Mucosa of descending colon (tissue), 3 donors: ENCODE measurements around the gene ZSCAN18. TPM values are rescaled to one million over a fixed set of nuclear protein-coding genes. Genes with fewer than 3 reads are reported as not detected.

Experiments used
- ATAC-seq: fragments of 200-7000 bp; cut with Tn5 transposase; one replicate; pipeline ENCODE4 v1.9.1; 2020; ENCODE audit warnings: mild to moderate bottlenecking, moderate library complexity
- DNase-seq, 3 donors: peaks; one replicate each; pipeline ENCODE4 v3.0.0-alpha.2; 2020
- H3K36me3 ChIP-seq: fragments of 200-600 bp; one replicate; pipeline ENCODE4 v1.8.0; 2021; ENCODE audit warnings: low read depth, mild to moderate bottlenecking
- H3K4me1 ChIP-seq: fragments of 200-600 bp; one replicate; pipeline ENCODE4 v1.8.0; 2021; ENCODE audit warnings: low read depth, mild to moderate bottlenecking
- H3K4me3 ChIP-seq: fragments of 200-600 bp; one replicate; pipeline ENCODE4 v1.8.0; 2021; ENCODE audit warnings: mild to moderate bottlenecking
- H3K9me3 ChIP-seq: fragments of 200-600 bp; one replicate; pipeline ENCODE4 v1.8.0; 2021; ENCODE audit warnings: mild to moderate bottlenecking
- CTCF ChIP-seq: fragments of 200-600 bp; IDR thresholded peaks from one replicate; pipeline ENCODE4 v1.8.0; 2022; ENCODE audit warnings: antibody characterized with exemption, mild to moderate bottlenecking
- intact Hi-C, 2 donors: fragments of 100-400 bp; cut with DNase I in 1 of 2; cut with micrococcal nuclease in 1 of 2; formaldehyde crosslinking; loops; one replicate each; pipeline versions ENCODE4 v1.11.0 to v1.11.1; 2022; cut with DNase I, micrococcal nuclease
- total RNA-seq, 3 donors: library from RNA; stranded (reverse); fragmentation: NEBNext Ultra II Directional in 2 of 3; extraction: Animal tissue kit (Norgen Biotek cat#: 25700) in 2 of 3; gene quantifications; one replicate each; pipeline versions ENCODE4 v1.2.1 to v1.2.4, GENCODE V29; 2021 to 2023
- donor health status: DM: no; HTN: no; CAD: no; lungs with moderate emphysema.
- donor health status: DM: no; HTN: no; CAD: no.
- donor health status: DM: no; HTN: yes; CAD: no.

Gene ZSCAN18
- total RNA-seq, 3 donors from 2014 or later: 17.9 to 69.5 (median 23.0) TPM

- Histone ChIP-seq H3K9me3 (peaks cover 32% of the 10 kb centered on the region), H3K4me3 (no peak overlapping the region), H3K36me3 (no peaks in the 10 kb centered on the region), H3K4me1 (no peaks in the 10 kb centered on the region)
- intact Hi-C loops: no loop called here
- no peak for TF ChIP-seq CTCF
- DNase-seq (no peak), ATAC-seq (no peak)
Observed at GRCh38 chr19:58034477-58034793, 63.6 kb downstream of the ZSCAN18 start.

Other genes starting within 250 kb of the ZSCAN18 start
- 10 to 100 TPM; 51.9 to 80.7 (median 61.0) TPM for gene ZNF587, start 248.4 kb downstream of the ZSCAN18 start, total RNA-seq
- 10 to 100 TPM in 2 of 3 donors, 1 to 10 TPM in 1; 9.1 to 24.5 (median 18.4) TPM for gene ZNF814, start 209.2 kb downstream of the ZSCAN18 start, total RNA-seq
- gene ZNF417, start 181.6 kb downstream of the ZSCAN18 start, total RNA-seq: 10 to 100 TPM; 12.3 to 19.9 (median 15.7) TPM
- 10 to 100 TPM in 1 of 3 donors, 1 to 10 TPM in 1, under 1 TPM in 1; 0.82 to 15.5 (median 4.1) TPM for gene ZNF418, start 162.8 kb downstream of the ZSCAN18 start, total RNA-seq
- 1 to 10 TPM; 3.0 to 7.1 (median 3.7) TPM for gene ZNF256, start 150.5 kb downstream of the ZSCAN18 start, total RNA-seq
- 1 to 10 TPM in 1 of 3 donors, under 1 TPM in 2; 0.98 to 2.0 (median 0.99) TPM for gene C19orf18, start 123.7 kb downstream of the ZSCAN18 start, total RNA-seq
- gene ZNF606, start 95.4 kb downstream of the ZSCAN18 start, total RNA-seq: 10 to 100 TPM; 11.6 to 17.1 (median 13.8) TPM
- gene ZSCAN1, start 64.2 kb downstream of the ZSCAN18 start, total RNA-seq: not detected
- gene ZNF135, start 38.9 kb downstream of the ZSCAN18 start, total RNA-seq: 1 to 10 TPM; 1.3 to 5.8 (median 2.2) TPM
- 10 to 100 TPM in 1 of 3 donors, 1 to 10 TPM in 2; 3.5 to 10.3 (median 4.9) TPM for gene ZNF329, start 52.6 kb upstream of the ZSCAN18 start, total RNA-seq
- gene ZNF274, start 84.8 kb upstream of the ZSCAN18 start, total RNA-seq: 10 to 100 TPM; 13.3 to 26.6 (median 20.5) TPM
- 10 to 100 TPM; 12.1 to 30.5 (median 27.6) TPM for gene ZNF544, start 130.7 kb upstream of the ZSCAN18 start, total RNA-seq
- gene ZNF8, start 180.7 kb upstream of the ZSCAN18 start, total RNA-seq: 1 to 10 TPM; 3.6 to 7.9 (median 3.8) TPM
- gene ERVK3-1, start 207.1 kb upstream of the ZSCAN18 start, total RNA-seq: 10 to 100 TPM; 25.0 to 31.7 (median 30.0) TPM
- gene ZSCAN22, start 228.8 kb upstream of the ZSCAN18 start, total RNA-seq: 1 to 10 TPM; 2.4 to 5.4 (median 3.2) TPM